DOHH2 (cell line): ENCODE measurements around the gene TNRC18.

Experiments used
- H3F3A ChIP-seq: fragments of 200-600 bp; sonication (generic), shearing (Covaris generic); 2 replicates; pipeline ENCODE4 v1.6.0; 2016; ENCODE audit warnings: antibody characterized with exemption, mild to moderate bottlenecking; ENCODE audit not compliant: control insufficient read depth, insufficient read depth
- H3K27ac ChIP-seq: fragments of 200-600 bp; sonication (generic); 2 replicates; pipeline ENCODE4 v1.5.1; 2014; ENCODE audit warnings: low read depth, mild to moderate bottlenecking, low read length, moderate library complexity
- H3K27me3 ChIP-seq: fragments of 200-600 bp; sonication (generic); 2 replicates; pipeline ENCODE4 v1.6.1; 2014; ENCODE audit warnings: mild to moderate bottlenecking, low read length, mixed read lengths; ENCODE audit not compliant: control insufficient read depth
- H3K36me3 ChIP-seq: fragments of 200-600 bp; sonication (generic); 2 replicates; pipeline ENCODE4 v1.6.1; 2014; ENCODE audit warnings: mild to moderate bottlenecking, low read length, moderate library complexity, mixed read lengths; ENCODE audit not compliant: control insufficient read depth
- H3K4me1 ChIP-seq: fragments of 200-600 bp; sonication (generic); 2 replicates; pipeline ENCODE4 v1.6.1; 2014; ENCODE audit warnings: mild to moderate bottlenecking, low read length, mixed read lengths; ENCODE audit not compliant: control insufficient read depth
- H3K4me2 ChIP-seq: fragments of 200-600 bp; sonication (generic); 2 replicates; pipeline ENCODE4 v1.6.0; 2014; ENCODE audit warnings: mild to moderate bottlenecking, low read length, moderate library complexity
- H3K4me3 ChIP-seq: fragments of 200-600 bp; sonication (generic); 2 replicates; pipeline ENCODE4 v1.5.1; 2014; ENCODE audit warnings: mild to moderate bottlenecking, low read length, mixed read lengths
- H3K79me2 ChIP-seq: fragments of 200-600 bp; sonication (generic); 2 replicates; pipeline ENCODE4 v1.6.1; 2014; ENCODE audit warnings: mild to moderate bottlenecking, low read length, mixed read lengths; ENCODE audit not compliant: control insufficient read depth
- H3K9me2 ChIP-seq: fragments of 200-600 bp; sonication (generic); replicated peaks from 2 replicates; pipeline ENCODE4 v1.6.1; 2014; ENCODE audit warnings: mild to moderate bottlenecking, low read length, mixed read lengths; ENCODE audit not compliant: control insufficient read depth
- H3K9me3 ChIP-seq: fragments of 200-600 bp; sonication (generic); 2 replicates; pipeline ENCODE4 v1.6.1; 2014; ENCODE audit warnings: antibody characterized with exemption, low read length, mixed read lengths; ENCODE audit not compliant: control insufficient read depth, insufficient read depth
- H4K20me1 ChIP-seq: fragments of 200-600 bp; sonication (generic); 2 replicates; pipeline ENCODE4 v1.6.0; 2014; ENCODE audit warnings: low read depth, mild to moderate bottlenecking, antibody characterized with exemption, low read length, moderate library complexity; ENCODE audit not compliant: control insufficient read depth, insufficient read depth
- EZH2phosphoT487 ChIP-seq: fragments of 200-600 bp; sonication (generic); IDR thresholded peaks from 2 replicates; pipeline ENCODE4 v1.6.1; 2017; ENCODE audit warnings: borderline replicate concordance, mild to moderate bottlenecking, antibody characterized with exemption, low read length, moderate library complexity, mixed read lengths
- TF ChIP-seq, protein P1 (sequence below): fragments of 200-600 bp; sonication (generic); IDR thresholded peaks from one replicate; pipeline ENCODE4 v1.5.1; 2014; ENCODE audit warnings: antibody characterized with exemption, mild to moderate bottlenecking, low read depth, low read length; ENCODE audit not compliant: poor library complexity, severe bottlenecking

The TNRC18 gene

GRCh38 chr7:5381071-5381772, 42.4 kb downstream of the TNRC18 start:
- Histone ChIP-seq H3K27me3 (no peaks in the 10 kb centered on the region), H3K27ac (no peak overlapping the region), H3K4me1 (no peaks in the 10 kb centered on the region), H4K20me1 (peaks cover 8% of the 10 kb centered on the region), H3K4me2 (no peak overlapping the region), H3K9me3 (no peaks in the 10 kb centered on the region), H3K79me2 (peaks cover 56% of the 10 kb centered on the region), H3F3A (no peaks in the 10 kb centered on the region), H3K36me3 (peaks cover 3% of the 10 kb centered on the region; the same call in 1 of the 2 replicates), H3K9me2 (no peaks in the 10 kb centered on the region), H3K4me3 (no peak overlapping the region)
- TF ChIP-seq, protein P1, sequence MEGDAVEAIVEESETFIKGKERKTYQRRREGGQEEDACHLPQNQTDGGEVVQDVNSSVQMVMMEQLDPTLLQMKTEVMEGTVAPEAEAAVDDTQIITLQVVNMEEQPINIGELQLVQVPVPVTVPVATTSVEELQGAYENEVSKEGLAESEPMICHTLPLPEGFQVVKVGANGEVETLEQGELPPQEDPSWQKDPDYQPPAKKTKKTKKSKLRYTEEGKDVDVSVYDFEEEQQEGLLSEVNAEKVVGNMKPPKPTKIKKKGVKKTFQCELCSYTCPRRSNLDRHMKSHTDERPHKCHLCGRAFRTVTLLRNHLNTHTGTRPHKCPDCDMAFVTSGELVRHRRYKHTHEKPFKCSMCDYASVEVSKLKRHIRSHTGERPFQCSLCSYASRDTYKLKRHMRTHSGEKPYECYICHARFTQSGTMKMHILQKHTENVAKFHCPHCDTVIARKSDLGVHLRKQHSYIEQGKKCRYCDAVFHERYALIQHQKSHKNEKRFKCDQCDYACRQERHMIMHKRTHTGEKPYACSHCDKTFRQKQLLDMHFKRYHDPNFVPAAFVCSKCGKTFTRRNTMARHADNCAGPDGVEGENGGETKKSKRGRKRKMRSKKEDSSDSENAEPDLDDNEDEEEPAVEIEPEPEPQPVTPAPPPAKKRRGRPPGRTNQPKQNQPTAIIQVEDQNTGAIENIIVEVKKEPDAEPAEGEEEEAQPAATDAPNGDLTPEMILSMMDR, result no peak
- no peak for TF ChIP-seq EZH2phosphoT487

GRCh38 chr7:5380350-5381070, 43.1 kb downstream of the TNRC18 start:
- Histone ChIP-seq H3F3A (no peaks in the 10 kb centered on the region), H3K27me3 (no peaks in the 10 kb centered on the region), H4K20me1 (peaks cover 8% of the 10 kb centered on the region), H3K79me2 (peaks cover 56% of the 10 kb centered on the region), H3K4me2 (no peak overlapping the region), H3K36me3 (peaks cover 3% of the 10 kb centered on the region; the same call in 1 of the 2 replicates), H3K4me3 (no peak overlapping the region), H3K4me1 (no peaks in the 10 kb centered on the region), H3K9me2 (no peaks in the 10 kb centered on the region), H3K27ac (no peak overlapping the region), H3K9me3 (no peaks in the 10 kb centered on the region)
- TF ChIP-seq EZH2phosphoT487, result no peak
- TF ChIP-seq, protein P1, result no peak

DNA sequence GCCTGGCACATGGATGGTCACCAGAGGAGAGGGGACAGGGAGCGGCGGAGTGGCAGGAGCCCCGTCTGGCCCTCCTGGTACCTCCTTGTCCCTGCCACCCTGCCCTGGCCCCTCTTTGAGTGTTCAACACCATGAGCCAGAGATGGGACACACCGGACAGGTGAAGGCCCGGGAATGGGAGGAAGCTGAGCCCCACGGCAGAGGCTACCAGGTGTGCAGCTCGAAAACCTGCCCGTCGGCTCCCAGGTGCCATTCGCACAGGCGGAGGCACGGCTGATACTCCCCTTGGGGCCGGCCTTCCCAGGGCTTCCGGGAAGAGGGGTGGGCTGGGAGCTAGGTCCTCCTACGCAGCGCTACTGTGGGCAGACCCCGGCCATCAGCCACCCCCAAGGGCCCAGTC, 44.1 kb downstream of the TNRC18 start:
- no peak for TF ChIP-seq EZH2phosphoT487
- TF ChIP-seq, protein P1, result no peak
- H4K20me1 ChIP-seq, result peaks cover 6% of the 10 kb centered on the region; the same call in 1 of the 2 replicates
- H3K4me2 ChIP-seq, result no peak overlapping the region
- no peaks in the 10 kb centered on the region for H3K9me3 ChIP-seq
- peaks cover 4% of the 10 kb centered on the region; the same call in 1 of the 2 replicates for H3K36me3 ChIP-seq
- no peak overlapping the region for H3K4me3 ChIP-seq
- no peak overlapping the region for H3K27ac ChIP-seq
- H3K4me1 ChIP-seq, result no peaks in the 10 kb centered on the region
- H3K9me2 ChIP-seq, result no peaks in the 10 kb centered on the region
- peaks cover 51% of the 10 kb centered on the region for H3K79me2 ChIP-seq
- no peaks in the 10 kb centered on the region for H3K27me3 ChIP-seq
- no peaks in the 10 kb centered on the region for H3F3A ChIP-seq
